HEK293 (cell line): ENCODE measurements around the gene RPS6KA2.

Experiments
- CTCF ChIA-PET: fragments of 350-600 bp; formaldehyde crosslinking; extraction: SDS; loops from one replicate; lab custom pipeline; 2021; ENCODE audit warnings: antibody characterized with exemption; lab: Yijun Ruan, JAX
- POLR2A ChIA-PET: fragments of 300-600 bp; formaldehyde crosslinking; extraction: SDS; loops from one replicate; lab custom pipeline; 2020; ENCODE audit warnings: antibody characterized with exemption, inconsistent platforms; lab: Yijun Ruan, JAX
- H3K27ac ChIP-seq: fragments of 200-500 bp; sonication (Bioruptor generic); 2 replicates; pipeline ENCODE4 v1.5.1; 2014; ENCODE audit warnings: low read depth, low read length, control low read depth, inconsistent platforms; ENCODE audit errors: extremely low read depth
- H3K36me3 ChIP-seq, 2 experiments: fragments of 200-500 bp in 1 of 2; sonication (Bioruptor generic) in 1 of 2; 1 replicate in 1 of 2; 2 replicates in 1 of 2; pipeline ENCODE4 v1.5.1; 2014 to 2017; ENCODE audit warnings: inconsistent platforms in 2 of 2, low read length in 2 of 2; ENCODE audit not compliant: control insufficient read depth in 2 of 2, insufficient read depth in 1 of 2
- H3K4me1 ChIP-seq: fragments of 200-500 bp; sonication (Bioruptor generic); 2 replicates; pipeline ENCODE4 v1.5.1; 2014; ENCODE audit warnings: mild to moderate bottlenecking, low read length, inconsistent platforms; ENCODE audit not compliant: control insufficient read depth, insufficient read depth
- H3K4me3 ChIP-seq: 2 replicates; pipeline ENCODE4 v1.5.1; 2011; ENCODE audit warnings: low read depth, mild to moderate bottlenecking, control low read depth, low read length, moderate library complexity
- H3K9me3 ChIP-seq: fragments of 200-500 bp; sonication (Bioruptor generic); 2 replicates; pipeline ENCODE4 v1.5.1; 2014; ENCODE audit warnings: low read depth, low read length, inconsistent platforms; ENCODE audit not compliant: control insufficient read depth, insufficient read depth
- SP2 ChIP-seq: fragments of 450-650 bp; formaldehyde crosslinking; IDR thresholded peaks from 2 replicates; pipeline ENCODE4 v1.5.1; 2016; ENCODE audit warnings: missing biosample characterization, missing genetic modification characterization
- TSHZ1 ChIP-seq: fragments of 450-650 bp; formaldehyde crosslinking; IDR thresholded peaks from 2 replicates; pipeline ENCODE4 v1.5.1; 2016; ENCODE audit warnings: missing biosample characterization, missing genetic modification characterization, borderline replicate concordance
- ZBTB17 ChIP-seq: fragments of 450-650 bp; formaldehyde crosslinking; IDR thresholded peaks from 2 replicates; pipeline ENCODE4 v1.5.1; 2016; ENCODE audit warnings: missing biosample characterization, missing genetic modification characterization
- ZBTB44 ChIP-seq: fragments of 450-650 bp; IDR thresholded peaks from 2 replicates; pipeline ENCODE4 v1.5.1; 2018; ENCODE audit warnings: missing biosample characterization, mild to moderate bottlenecking, missing genetic modification characterization
- ZBTB7A ChIP-seq: fragments of 450-650 bp; formaldehyde crosslinking; IDR thresholded peaks from 2 replicates; pipeline ENCODE4 v1.5.1; 2016; ENCODE audit warnings: low read depth, missing biosample characterization, missing genetic modification characterization
- ZFHX2 ChIP-seq: fragments of 450-650 bp; formaldehyde crosslinking; conservative IDR thresholded peaks from 2 replicates; pipeline ENCODE4 v1.5.1; 2016; ENCODE audit warnings: missing biosample characterization, missing genetic modification characterization
- ZIC2 ChIP-seq: fragments of 450-650 bp; formaldehyde crosslinking; IDR thresholded peaks from 2 replicates; pipeline ENCODE4 v1.5.1; 2016; ENCODE audit warnings: missing biosample characterization, missing genetic modification characterization
- ZNF174 ChIP-seq: fragments of 450-650 bp; formaldehyde crosslinking; IDR thresholded peaks from 2 replicates; pipeline ENCODE4 v1.5.0; 2017; ENCODE audit warnings: missing biosample characterization, mild to moderate bottlenecking, missing genetic modification characterization
- ZNF19 ChIP-seq: fragments of 450-650 bp; formaldehyde crosslinking; IDR thresholded peaks from 2 replicates; pipeline ENCODE4; 2016; ENCODE audit warnings: missing biosample characterization, missing genetic modification characterization, low read depth
- ZNF211 ChIP-seq: fragments of 450-650 bp; formaldehyde crosslinking; IDR thresholded peaks from 2 replicates; pipeline ENCODE4 v1.5.1; 2016; ENCODE audit warnings: low read depth, missing biosample characterization, missing genetic modification characterization
- ZNF302 ChIP-seq: fragments of 450-650 bp; formaldehyde crosslinking; IDR thresholded peaks from 2 replicates; pipeline ENCODE4 v1.5.1; 2016; ENCODE audit warnings: missing biosample characterization, missing genetic modification characterization, low read depth
- ZNF394 ChIP-seq: fragments of 450-650 bp; formaldehyde crosslinking; IDR thresholded peaks from 2 replicates; pipeline ENCODE4 v1.5.1; 2016; ENCODE audit warnings: missing biosample characterization, missing genetic modification characterization, mild to moderate bottlenecking, moderate library complexity, borderline replicate concordance
- ZNF404 ChIP-seq: fragments of 450-650 bp; formaldehyde crosslinking; IDR thresholded peaks from 2 replicates; pipeline ENCODE4 v1.5.1; 2017; ENCODE audit warnings: missing biosample characterization, missing genetic modification characterization
- ZNF423 ChIP-seq: fragments of 450-650 bp; formaldehyde crosslinking; IDR thresholded peaks from 2 replicates; pipeline ENCODE4 v1.5.1; 2016; ENCODE audit warnings: missing biosample characterization, missing genetic modification characterization
- ZNF621 ChIP-seq: fragments of 450-650 bp; formaldehyde crosslinking; IDR thresholded peaks from 2 replicates; pipeline ENCODE4 v1.5.1; 2017; ENCODE audit warnings: missing biosample characterization, missing genetic modification characterization
- ZNF629 ChIP-seq: fragments of 450-650 bp; formaldehyde crosslinking; IDR thresholded peaks from 2 replicates; pipeline ENCODE4 v1.5.1; 2017; ENCODE audit warnings: missing biosample characterization, missing genetic modification characterization
- ZNF660 ChIP-seq: fragments of 450-650 bp; IDR thresholded peaks from 2 replicates; pipeline ENCODE4 v1.5.1; 2018; ENCODE audit warnings: missing biosample characterization, mild to moderate bottlenecking, missing genetic modification characterization
- TF ChIP-seq, protein P1 (sequence below): fragments of 450-650 bp; IDR thresholded peaks from 2 replicates; pipeline ENCODE4 v1.5.1; 2018; ENCODE audit warnings: missing biosample characterization, missing genetic modification characterization
- TF ChIP-seq, protein P2 (sequence below): fragments of 450-650 bp; formaldehyde crosslinking; IDR thresholded peaks from 2 replicates; pipeline ENCODE4 v1.5.1; 2016; ENCODE audit warnings: missing biosample characterization, missing genetic modification characterization, low read depth

RPS6KA2 gene

DNA sequence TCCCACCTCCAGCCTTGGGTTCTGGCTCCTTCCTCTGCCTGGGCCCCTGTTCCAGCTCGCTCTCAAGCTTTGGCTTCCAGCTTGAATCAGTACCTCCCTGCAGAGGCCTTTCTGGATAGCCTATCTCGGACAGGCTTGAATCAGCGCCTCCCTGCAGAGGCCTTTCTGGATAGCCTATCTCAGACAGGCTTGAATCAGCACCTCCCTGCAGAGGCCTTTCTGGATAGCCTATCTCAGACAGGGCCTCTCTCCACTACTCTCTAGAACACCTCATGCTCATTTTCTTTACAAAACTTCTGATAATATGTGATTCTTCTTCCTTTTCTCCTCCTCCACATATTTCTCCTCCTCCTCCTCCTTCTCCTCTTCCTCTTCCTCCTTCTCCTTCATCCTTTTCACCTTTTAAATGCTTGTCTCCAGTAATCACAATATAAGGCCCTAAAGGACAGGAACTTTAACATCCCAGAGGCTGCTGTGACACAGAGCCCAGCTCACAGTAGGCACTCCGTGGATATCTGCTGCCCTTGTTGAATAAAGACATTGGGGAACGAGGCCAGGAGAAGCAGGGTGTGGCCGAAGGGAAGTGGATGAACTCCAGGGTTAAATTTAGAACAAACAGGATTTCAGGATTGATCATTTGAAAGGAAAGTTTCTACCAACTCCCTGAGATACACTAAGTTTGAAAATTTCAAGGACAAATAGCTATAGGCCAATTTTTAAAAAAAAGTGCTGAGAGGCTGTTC is 9.3 kb upstream of the RPS6KA2 start:
- POLR2A ChIA-PET = no interaction called here
- CTCF ChIA-PET = no interaction called here
- no peaks in the 10 kb centered on the region for H3K9me3 ChIP-seq
- H3K4me3 ChIP-seq = no peak overlapping the region
- H3K36me3 ChIP-seq = no peaks in the 10 kb centered on the region
- no peaks in the 10 kb centered on the region for H3K4me1 ChIP-seq
- H3K27ac ChIP-seq = no peak overlapping the region
- TF ChIP-seq SP2 (tag by site-specific recombination) (no peak), ZNF423 (tag by site-specific recombination) (no peak), ZNF621 (tag by site-specific recombination) (no peak), ZBTB17 (tag by site-specific recombination) (peak; percentile 67), ZIC2 (no peak)
- TF ChIP-seq, protein P1, sequence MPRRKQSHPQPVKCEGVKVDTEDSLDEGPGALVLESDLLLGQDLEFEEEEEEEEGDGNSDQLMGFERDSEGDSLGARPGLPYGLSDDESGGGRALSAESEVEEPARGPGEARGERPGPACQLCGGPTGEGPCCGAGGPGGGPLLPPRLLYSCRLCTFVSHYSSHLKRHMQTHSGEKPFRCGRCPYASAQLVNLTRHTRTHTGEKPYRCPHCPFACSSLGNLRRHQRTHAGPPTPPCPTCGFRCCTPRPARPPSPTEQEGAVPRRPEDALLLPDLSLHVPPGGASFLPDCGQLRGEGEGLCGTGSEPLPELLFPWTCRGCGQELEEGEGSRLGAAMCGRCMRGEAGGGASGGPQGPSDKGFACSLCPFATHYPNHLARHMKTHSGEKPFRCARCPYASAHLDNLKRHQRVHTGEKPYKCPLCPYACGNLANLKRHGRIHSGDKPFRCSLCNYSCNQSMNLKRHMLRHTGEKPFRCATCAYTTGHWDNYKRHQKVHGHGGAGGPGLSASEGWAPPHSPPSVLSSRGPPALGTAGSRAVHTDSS = peak; percentile 46

DNA sequence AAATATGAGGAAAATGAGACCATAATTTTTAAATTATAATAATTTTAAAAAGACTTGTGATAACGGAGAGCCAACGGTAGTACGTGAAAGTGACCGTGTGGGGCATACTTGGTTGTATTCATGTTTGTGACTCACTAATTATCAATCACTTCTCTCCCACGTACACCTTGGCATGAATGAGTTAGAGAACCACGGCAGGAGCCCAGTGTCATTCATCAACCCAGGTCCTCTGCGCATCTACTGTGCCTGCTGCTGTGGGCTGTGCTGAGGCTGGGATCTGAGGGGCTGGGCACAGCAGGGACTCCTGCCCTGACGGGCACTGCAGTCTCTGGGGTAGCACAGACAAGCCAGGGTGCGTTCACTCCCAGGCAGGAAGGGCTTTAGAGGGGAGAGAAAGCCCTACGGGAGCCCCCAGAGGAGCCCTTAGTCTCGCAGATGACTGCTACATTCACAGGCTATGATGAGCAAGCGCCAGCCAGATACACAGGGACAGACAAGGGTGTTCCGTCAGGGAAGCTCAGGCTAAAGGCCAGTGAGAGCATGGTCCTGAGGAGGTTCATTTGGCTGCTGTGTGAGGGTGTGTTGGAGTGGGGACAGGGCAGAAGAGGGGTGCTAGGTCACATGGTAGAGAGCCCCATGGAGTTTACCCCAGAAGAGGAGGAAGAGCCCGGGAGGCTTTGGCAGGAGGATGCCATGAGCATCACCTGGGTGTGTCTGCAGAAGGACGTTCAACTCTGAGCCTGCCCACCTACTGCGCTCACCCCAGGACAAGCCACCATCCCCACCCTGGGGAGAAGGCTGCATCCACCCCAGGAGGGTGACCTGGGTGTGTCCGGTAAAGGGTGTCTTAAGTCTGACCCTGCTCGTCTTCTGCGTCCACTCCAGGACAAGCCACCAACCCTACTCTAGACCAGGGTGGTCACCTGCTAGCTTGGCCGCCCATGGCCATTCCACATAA is 8.2 kb upstream of the RPS6KA2 start:
- H3K4me3 ChIP-seq = no peak overlapping the region
- H3K4me1 ChIP-seq = no peaks in the 10 kb centered on the region
- CTCF ChIA-PET = no interaction called here
- no peaks in the 10 kb centered on the region for H3K36me3 ChIP-seq
- no peak for TF ChIP-seq ZNF19 (tag by site-specific recombination)
- TF ChIP-seq ZNF629 (tag by site-specific recombination) = no peak
- no peak for TF ChIP-seq ZNF404 (tag by site-specific recombination)
- TF ChIP-seq ZNF660 (tag by site-specific recombination) = no peak
- no peak for TF ChIP-seq ZBTB7A (tag by site-specific recombination)
- TF ChIP-seq, protein P2, sequence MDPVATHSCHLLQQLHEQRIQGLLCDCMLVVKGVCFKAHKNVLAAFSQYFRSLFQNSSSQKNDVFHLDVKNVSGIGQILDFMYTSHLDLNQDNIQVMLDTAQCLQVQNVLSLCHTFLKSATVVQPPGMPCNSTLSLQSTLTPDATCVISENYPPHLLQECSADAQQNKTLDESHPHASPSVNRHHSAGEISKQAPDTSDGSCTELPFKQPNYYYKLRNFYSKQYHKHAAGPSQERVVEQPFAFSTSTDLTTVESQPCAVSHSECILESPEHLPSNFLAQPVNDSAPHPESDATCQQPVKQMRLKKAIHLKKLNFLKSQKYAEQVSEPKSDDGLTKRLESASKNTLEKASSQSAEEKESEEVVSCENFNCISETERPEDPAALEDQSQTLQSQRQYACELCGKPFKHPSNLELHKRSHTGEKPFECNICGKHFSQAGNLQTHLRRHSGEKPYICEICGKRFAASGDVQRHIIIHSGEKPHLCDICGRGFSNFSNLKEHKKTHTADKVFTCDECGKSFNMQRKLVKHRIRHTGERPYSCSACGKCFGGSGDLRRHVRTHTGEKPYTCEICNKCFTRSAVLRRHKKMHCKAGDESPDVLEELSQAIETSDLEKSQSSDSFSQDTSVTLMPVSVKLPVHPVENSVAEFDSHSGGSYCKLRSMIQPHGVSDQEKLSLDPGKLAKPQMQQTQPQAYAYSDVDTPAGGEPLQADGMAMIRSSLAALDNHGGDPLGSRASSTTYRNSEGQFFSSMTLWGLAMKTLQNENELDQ (tag by site-specific recombination) = no peak
- TF ChIP-seq ZNF174 (tag by site-specific recombination) = no peak
- TF ChIP-seq TSHZ1 = no peak
- TF ChIP-seq ZNF302 (tag by site-specific recombination) = no peak
- no peak for TF ChIP-seq ZNF211
- no peak for TF ChIP-seq ZBTB44
- no peak for TF ChIP-seq ZFHX2 (tag by site-specific recombination)
- no peak for TF ChIP-seq ZNF394 (tag by site-specific recombination)
- TF ChIP-seq, all 188 proteins: peak for 0
- Histone ChIP-seq H3K9me3 (no peaks in the 10 kb centered on the region), H3K27ac (no peak overlapping the region)
- POLR2A ChIA-PET = no interaction called here
